Naive thymus-derived CD8-positive, alpha-beta T cell (primary cell): ENCODE data around the gene MYOM3. TPM values are rescaled to one million over a fixed set of nuclear protein-coding genes. Genes with fewer than 3 reads are reported as not detected.
"Not testable (repeated sequence)": the region's sequence is repeated elsewhere in the genome, so short reads cannot be mapped to it uniquely, and the experiment has no call there.

ENCODE experiments used
- ATAC-seq, 2 donors: fragments of 150-1000 bp; cut with Tn5 transposase in 1 of 2; sonication (Bioruptor Pico), chemical (Tn5 transposase) in 1 of 2; 1 replicate in 1 of 2; 2 replicates in 1 of 2; pipeline ENCODE4 v1.10.0; 2021; ENCODE audit warnings: mild to moderate bottlenecking in 2 of 2, moderate library complexity in 2 of 2
- POLR2A ChIA-PET: fragments of 350-600 bp; sonication (Branson Sonifier 250); formaldehyde crosslinking; loops from one replicate; lab custom pipeline; 2021; ENCODE audit warnings: antibody characterized with exemption; lab: Charles Lee
- DNase-seq, 10 donors: peaks; one replicate each; pipeline versions ENCODE4 v3.0.0 to v3.0.0-alpha.2; 2020 to 2022
- H3K27ac Mint-ChIP-seq, 10 donors: one replicate each; pipeline ENCODE4 v1.8.0; 2020 to 2022; ENCODE audit warnings: mild to moderate bottlenecking in 10 of 10, mixed read lengths in 10 of 10, moderate library complexity in 4 of 10, inconsistent platforms in 1 of 10
- H3K27me3 Mint-ChIP-seq, 5 donors: one replicate each; pipeline ENCODE4 v1.8.0; 2021 to 2022; ENCODE audit warnings: mixed read lengths in 5 of 5
- H3K36me3 Mint-ChIP-seq, 3 donors: one replicate each; pipeline ENCODE4 v1.8.0; 2020 to 2022; ENCODE audit warnings: mixed read lengths in 3 of 3, mild to moderate bottlenecking in 2 of 3, inconsistent platforms in 1 of 3
- H3K4me1 Mint-ChIP-seq, 4 donors: one replicate each; pipeline ENCODE4 v1.8.0; 2021 to 2022; ENCODE audit warnings: mixed read lengths in 4 of 4
- H3K4me3 Mint-ChIP-seq, 10 donors: one replicate each; pipeline ENCODE4 v1.8.0; 2020 to 2022; ENCODE audit warnings: mild to moderate bottlenecking in 10 of 10, mixed read lengths in 10 of 10, moderate library complexity in 6 of 10, inconsistent platforms in 1 of 10
- H3K9me3 Mint-ChIP-seq, 9 donors: one replicate each; pipeline ENCODE4 v1.8.0; 2020 to 2022; ENCODE audit warnings: mixed read lengths in 9 of 9, mild to moderate bottlenecking in 3 of 9, inconsistent platforms in 1 of 9, moderate library complexity in 1 of 9
- polyA plus RNA-seq, 3 donors: library from polyadenylated mRNA; unstranded; fragments of 300-500 nt; fragmentation: Illumina TruSeq; gene quantifications; one replicate each; pipeline ENCODE4 v1.2.3, GENCODE V29; 2021
- total RNA-seq, 8 experiments: library from RNA in 2 of 8; stranded (reverse) in 2 of 8; gene quantifications; one replicate each; pipeline ENCODE4 v1.2.3 and lab custom pipeline; 2021 to 2026

The MYOM3 gene
- total and polyA plus RNA-seq, 5 experiments from 2014 or later = not detected

DNA sequence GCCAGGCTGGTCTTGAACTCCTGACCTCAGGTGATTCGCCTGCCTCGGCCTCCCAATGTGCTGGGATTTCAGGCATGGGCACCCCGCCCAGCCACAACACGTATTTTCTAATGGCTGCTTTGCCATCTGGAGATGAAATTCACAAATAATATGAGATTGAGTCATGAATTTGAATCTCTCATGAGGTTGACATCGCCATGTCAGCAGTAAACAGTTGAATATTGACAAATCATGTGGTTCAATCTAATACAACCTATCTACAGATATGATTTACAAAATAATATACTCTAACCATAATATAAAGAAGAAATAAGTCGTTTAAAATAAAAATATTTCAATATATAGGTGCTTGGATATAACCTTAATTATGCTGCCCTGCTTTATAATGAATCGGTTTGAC lies 42.1 kb downstream of the MYOM3 start:
- Mint-ChIP-seq H3K27me3 (peaks cover 0 to 8% (median 0%) of the 10 kb centered on the region in 5 donors), H3K9me3 (no peaks in the 10 kb centered on the region), H3K4me1 (peaks cover 0 to 3% (median 2%) of the 10 kb centered on the region in 4 donors), H3K4me3 (no peak overlapping the region), H3K27ac (no peak overlapping the region), H3K36me3 (no peaks in the 10 kb centered on the region)
- POLR2A ChIA-PET = no interaction called here
- no peak for ATAC-seq
- DNase-seq = no peak

DNA sequence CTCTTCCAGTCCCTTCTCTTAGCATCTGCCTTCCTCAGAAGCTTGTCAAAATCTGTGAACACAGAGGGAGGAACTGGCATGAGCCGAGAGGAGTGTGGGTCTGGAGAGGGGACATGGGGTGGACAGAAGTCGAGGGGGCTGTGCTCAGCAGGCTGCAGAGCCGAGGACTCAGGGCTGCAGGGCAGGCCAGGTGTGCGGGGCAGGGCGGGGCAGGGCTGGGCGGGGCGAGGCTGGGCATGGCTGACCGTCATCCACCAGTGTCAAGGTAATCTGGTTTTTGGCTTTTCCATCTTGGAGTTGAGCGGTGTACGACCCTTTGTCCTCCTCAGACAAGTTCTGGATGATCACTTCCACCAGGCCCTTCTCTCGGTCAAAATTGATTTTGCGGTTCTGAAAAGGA lies 44.0 kb downstream of the MYOM3 start:
- peaks cover 0 to 8% (median 0%) of the 10 kb centered on the region in 5 donors for H3K27me3 Mint-ChIP-seq
- H3K27ac Mint-ChIP-seq = no peak overlapping the region
- H3K36me3 Mint-ChIP-seq = no peaks in the 10 kb centered on the region
- no peak for DNase-seq
- POLR2A ChIA-PET = no interaction called here
- no peak overlapping the region for H3K4me3 Mint-ChIP-seq
- peaks cover 0 to 3% (median 2%) of the 10 kb centered on the region in 4 donors for H3K4me1 Mint-ChIP-seq
- no peaks in the 10 kb centered on the region for H3K9me3 Mint-ChIP-seq
- ATAC-seq = no peak

DNA sequence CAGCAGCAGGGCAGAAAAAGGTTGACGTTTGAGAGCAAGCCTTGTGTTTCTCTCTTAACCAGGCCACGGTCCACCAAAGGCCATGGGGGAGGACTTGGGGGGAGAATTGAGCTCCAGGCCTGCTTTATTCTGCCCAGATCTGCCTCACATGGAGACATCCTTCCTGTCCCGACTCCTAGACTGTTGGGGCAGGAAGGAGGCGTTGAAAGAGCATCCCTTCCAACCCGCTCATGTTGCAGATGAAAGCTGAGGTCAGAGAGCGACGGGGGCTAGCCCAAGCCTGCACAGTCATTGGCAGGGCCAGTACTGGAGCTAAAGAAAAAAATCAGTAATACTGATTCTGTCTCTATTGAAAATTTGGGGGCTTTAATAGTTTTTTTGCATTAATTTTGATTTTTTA lies 46.6 kb downstream of the MYOM3 start:
- Mint-ChIP-seq H3K27ac (no peak overlapping the region), H3K36me3 (peaks cover 0 to 8% (median 0%) of the 10 kb centered on the region in 3 donors), H3K4me1 (peaks cover 0 to 3% (median 0%) of the 10 kb centered on the region in 4 donors), H3K9me3 (peaks cover 0 to 9% (median 3%) of the 10 kb centered on the region in 9 donors), H3K4me3 (no peak overlapping the region), H3K27me3 (peaks cover 0 to 5% (median 1%) of the 10 kb centered on the region in 5 donors)
- no peak for ATAC-seq
- no peak for DNase-seq
- POLR2A ChIA-PET = no interaction called here

DNA sequence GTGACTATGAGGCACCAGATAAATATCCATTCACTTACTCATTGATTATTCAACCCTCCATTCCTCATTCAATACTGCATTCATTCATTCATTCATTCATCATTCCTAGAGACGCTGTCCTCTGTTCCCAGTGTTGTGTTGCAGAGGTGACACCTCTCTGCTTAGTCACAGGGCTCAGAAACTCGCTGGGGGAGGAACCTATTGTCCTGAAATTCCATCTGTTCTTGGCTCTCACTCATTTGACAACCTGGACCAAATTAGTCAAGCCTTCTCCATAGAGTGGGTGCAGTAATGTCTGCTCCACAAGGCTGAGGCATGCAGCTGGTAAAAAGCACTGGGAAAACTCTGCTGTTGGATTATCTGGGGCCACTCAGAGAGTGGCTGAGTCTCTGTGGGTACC lies 49.7 kb downstream of the MYOM3 start:
- peaks cover 0 to 8% (median 0%) of the 10 kb centered on the region in 3 donors for H3K36me3 Mint-ChIP-seq
- no peak overlapping the region for H3K4me3 Mint-ChIP-seq
- POLR2A ChIA-PET = no interaction called here
- peaks cover 0 to 9% (median 3%) of the 10 kb centered on the region in 9 donors for H3K9me3 Mint-ChIP-seq
- DNase-seq (no peak), ATAC-seq (no peak)
- H3K4me1 Mint-ChIP-seq = peaks cover 0 to 2% (median 0%) of the 10 kb centered on the region in 4 donors
- peaks cover 0 to 8% (median 0%) of the 10 kb centered on the region in 5 donors for H3K27me3 Mint-ChIP-seq
- H3K27ac Mint-ChIP-seq = no peak overlapping the region

DNA sequence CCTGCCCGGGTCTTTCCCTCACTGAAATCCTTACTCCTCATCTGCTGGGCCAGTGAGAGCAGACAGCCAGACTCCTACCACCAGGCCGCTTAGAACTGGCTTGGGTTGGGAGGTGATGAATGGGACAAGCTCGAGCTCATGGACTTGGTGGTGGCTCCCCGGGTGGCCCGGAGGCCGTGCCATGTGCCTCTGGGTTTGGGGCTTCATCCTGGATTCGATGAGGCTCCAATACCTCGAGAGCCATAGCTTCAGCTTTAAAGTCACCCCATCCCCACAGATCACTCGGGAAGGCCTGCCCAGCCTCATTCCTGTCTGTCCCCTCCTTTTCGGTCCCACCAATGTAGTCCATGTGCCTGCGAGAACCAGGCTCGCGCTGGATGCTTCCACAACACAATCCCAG lies 51.5 kb downstream of the MYOM3 start:
- Mint-ChIP-seq H3K9me3 (peaks cover 0 to 9% (median 3%) of the 10 kb centered on the region in 9 donors), H3K36me3 (peaks cover 0 to 8% (median 0%) of the 10 kb centered on the region in 3 donors), H3K4me1 (peaks cover 0 to 2% (median 0%) of the 10 kb centered on the region in 4 donors), H3K27ac (no peak overlapping the region), H3K27me3 (peaks cover 0 to 8% (median 0%) of the 10 kb centered on the region in 5 donors), H3K4me3 (no peak overlapping the region)
- POLR2A ChIA-PET = no interaction called here
- DNase-seq (no peak), ATAC-seq (no peak)

DNA sequence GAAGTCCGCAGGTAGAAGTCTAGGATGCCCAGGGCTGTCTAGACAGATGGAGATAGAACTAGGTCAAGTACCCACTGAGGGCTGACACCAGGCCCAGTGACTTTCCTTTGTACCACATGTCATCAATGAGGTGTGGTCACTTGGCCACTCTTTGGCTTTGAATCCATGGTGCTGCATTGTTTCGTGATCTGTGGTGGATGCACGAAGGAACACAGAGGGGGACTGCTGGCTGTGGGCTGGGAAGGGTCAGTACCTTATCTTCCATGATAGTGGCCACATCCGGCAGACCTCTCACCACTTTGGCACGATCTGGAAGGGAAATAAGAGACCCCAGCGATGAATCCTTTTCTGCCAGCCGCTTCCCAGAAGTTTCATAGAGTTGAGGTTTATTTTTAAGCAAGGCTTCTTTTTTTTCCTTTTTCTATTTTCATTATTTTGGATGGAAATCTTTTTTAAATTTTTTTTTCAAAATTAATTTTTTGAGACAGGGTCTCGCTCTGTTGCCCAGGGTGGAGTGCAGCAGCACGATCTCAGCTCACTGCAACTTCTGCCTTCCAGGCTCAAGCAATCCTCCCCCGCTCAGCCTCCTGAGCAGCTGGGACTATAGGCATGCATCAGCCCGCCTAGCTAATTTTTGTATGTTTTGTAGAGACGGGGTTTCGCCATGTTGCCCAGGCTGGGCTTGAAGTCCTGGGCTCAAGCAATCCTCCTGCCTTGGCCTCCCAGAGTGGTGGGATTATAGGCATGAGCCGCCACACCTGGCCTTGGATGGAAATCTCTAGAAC lies 53.1 kb downstream of the MYOM3 start:
- DNase-seq (no peak), ATAC-seq (no peak)
- Mint-ChIP-seq H3K27ac (no peak overlapping the region), H3K4me1 (peaks cover 0 to 2% (median 0%) of the 10 kb centered on the region in 4 donors), H3K9me3 (peaks cover 0 to 9% (median 3%) of the 10 kb centered on the region in 9 donors), H3K36me3 (peaks cover 0 to 8% (median 0%) of the 10 kb centered on the region in 3 donors), H3K4me3 (no peak overlapping the region), H3K27me3 (peaks cover 0 to 8% (median 0%) of the 10 kb centered on the region in 5 donors)
- POLR2A ChIA-PET = no interaction called here

DNA sequence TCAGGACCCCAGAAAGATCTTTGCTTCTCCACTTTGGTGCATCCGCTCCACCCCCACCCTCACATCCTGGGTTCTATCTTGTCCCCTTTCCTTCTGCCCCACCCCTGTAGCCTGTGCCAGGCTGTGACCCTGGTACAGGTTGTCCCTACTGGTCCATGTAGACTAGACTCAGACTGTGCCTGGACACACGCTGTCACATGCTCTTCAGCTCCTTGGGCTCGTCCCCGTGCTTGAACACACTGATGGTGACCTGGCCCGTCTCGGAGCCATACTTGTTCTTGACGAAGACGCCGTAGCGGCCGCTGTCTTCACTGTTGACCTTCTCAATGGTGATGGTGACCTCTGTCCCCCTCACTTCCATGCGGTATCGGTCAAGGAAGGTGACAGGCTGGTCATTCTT lies 54.8 kb downstream of the MYOM3 start:
- DNase-seq (no peak), ATAC-seq (no peak)
- POLR2A ChIA-PET = no interaction called here
- Mint-ChIP-seq H3K4me1 (no peaks in the 10 kb centered on the region), H3K27me3 (peaks cover 0 to 4% (median 0%) of the 10 kb centered on the region in 5 donors), H3K9me3 (peaks cover 0 to 2% (median 0%) of the 10 kb centered on the region in 9 donors), H3K27ac (peak overlapping the region in 2 of 10 donors; percentile 17 to 35), H3K36me3 (peaks cover 0 to under 1% (median 0%) of the 10 kb centered on the region in 3 donors), H3K4me3 (no peak overlapping the region)

DNA sequence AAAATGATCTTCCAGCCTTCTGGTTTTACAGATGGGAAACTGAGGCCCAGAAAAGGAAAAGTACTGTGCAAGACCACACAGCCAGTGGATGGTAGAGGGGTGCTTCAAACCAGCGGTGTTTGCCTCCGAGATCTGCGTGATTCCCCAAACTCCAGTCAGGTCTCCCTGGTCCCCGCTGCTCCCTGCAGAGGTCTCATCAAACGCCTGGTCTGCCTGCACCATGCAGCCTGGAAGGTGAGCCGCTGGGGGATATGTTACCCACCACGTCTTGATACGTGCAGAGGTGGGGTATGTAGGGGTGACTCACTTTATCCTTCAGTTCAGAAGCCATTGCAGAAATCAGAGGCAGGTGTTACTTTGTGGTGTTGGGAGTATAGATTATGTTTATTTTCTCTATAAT lies 56.3 kb downstream of the MYOM3 start:
- Mint-ChIP-seq H3K36me3 (no peaks in the 10 kb centered on the region), H3K27me3 (peaks cover 0 to 4% (median 0%) of the 10 kb centered on the region in 5 donors), H3K4me3 (no peak overlapping the region), H3K9me3 (no peaks in the 10 kb centered on the region), H3K4me1 (no peaks in the 10 kb centered on the region), H3K27ac (peak overlapping the region in 1 of 10 donors; percentile 34)
- POLR2A ChIA-PET = no interaction called here
- DNase-seq (no peak), ATAC-seq (no peak)

DNA sequence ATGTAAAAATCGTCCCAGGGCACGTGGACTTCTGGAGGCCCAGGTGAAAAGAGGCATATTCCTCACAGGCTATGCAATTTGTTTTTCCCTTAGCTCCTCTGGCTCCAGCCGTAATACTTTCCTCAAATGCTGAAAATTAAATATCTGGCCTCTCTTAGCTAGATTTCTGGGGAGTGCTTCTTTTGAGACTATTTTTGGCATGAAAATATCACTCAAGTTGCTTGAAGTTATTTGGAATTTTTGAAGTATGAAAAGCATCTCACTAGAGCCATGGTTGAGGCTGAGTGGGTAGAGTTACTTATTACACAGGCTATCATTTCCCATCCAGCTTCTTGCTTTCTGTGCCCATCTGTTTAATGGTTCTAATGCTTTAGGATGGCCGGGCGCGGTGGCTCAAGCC lies 59.7 kb downstream of the MYOM3 start:
- Mint-ChIP-seq H3K9me3 (no peaks in the 10 kb centered on the region), H3K27me3 (peaks cover 0 to 2% (median 0%) of the 10 kb centered on the region in 5 donors)

DNA sequence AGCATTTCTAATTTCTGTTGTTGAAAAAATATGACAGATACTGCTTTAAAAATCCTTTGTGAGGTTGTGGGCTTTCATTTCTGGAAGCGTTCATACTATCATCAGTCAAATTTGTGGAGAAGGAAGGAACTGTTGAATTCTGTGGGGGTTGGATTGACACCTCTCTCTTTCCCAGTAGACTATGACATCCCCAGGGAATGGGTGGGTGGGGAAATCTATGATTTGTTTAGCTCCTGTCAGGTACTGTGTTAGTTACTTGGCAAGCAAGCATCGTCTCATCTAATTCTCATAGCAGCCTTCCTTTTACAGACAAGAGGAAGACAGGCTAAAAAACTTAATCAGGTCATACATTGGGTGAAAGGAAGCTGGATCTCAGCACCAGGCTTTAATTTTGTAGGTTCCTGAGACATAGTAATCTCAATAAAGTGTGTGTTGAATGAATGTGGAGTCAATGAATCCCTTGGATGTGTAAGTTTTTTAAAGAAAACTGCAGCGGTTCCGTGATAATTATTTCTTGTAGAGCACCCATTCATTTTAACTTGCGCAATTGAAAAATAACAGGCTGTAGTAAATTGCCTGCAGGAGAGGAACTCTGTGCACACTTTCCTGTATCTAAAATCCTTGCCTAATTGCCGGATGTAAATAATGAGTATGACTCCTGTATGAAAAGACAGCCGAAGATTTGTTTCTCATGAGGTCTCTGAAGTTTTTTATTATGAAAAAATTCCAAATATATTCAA lies 60.6 kb downstream of the MYOM3 start:
- H3K4me3 Mint-ChIP-seq = no peak overlapping the region
- ATAC-seq = no peak

More for the DNA sequence above, 59.7 kb downstream of the MYOM3 start:
- Mint-ChIP-seq H3K4me3 (no peak overlapping the region), H3K27ac (no peak overlapping the region), H3K4me1 (no peaks in the 10 kb centered on the region), H3K36me3 (no peaks in the 10 kb centered on the region)
- ATAC-seq (no peak), DNase-seq (no peak)
- POLR2A ChIA-PET = no interaction called here

DNA sequence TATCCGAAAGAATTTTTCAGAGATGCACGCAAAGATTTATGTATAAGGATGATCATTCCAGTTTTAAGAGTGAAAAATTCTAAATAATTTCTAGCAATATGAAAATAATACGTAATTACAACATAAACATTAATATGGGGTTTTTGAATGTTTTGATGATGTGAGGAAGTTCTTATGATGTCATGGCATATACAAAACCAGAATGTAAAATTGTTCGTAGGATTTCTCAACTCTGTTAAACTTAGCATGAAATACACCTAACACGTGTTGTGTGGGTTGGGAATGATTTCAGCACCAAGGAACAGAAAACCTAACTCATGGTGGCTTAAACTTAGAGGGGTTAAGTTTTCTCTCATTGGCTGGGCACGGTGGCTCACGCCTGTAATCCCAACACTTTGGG lies 62.2 kb downstream of the MYOM3 start:
- no peaks in the 10 kb centered on the region for H3K36me3 Mint-ChIP-seq
- no peak overlapping the region for H3K4me3 Mint-ChIP-seq
- H3K4me1 Mint-ChIP-seq = no peaks in the 10 kb centered on the region
- no peak for ATAC-seq
- no peaks in the 10 kb centered on the region for H3K9me3 Mint-ChIP-seq
- peaks cover 0 to 4% (median 0%) of the 10 kb centered on the region in 5 donors for H3K27me3 Mint-ChIP-seq
- POLR2A ChIA-PET = no interaction called here
- DNase-seq = no peak
- H3K27ac Mint-ChIP-seq = no peak overlapping the region

More for the DNA sequence above, 60.6 kb downstream of the MYOM3 start:
- H3K36me3 Mint-ChIP-seq = no peaks in the 10 kb centered on the region
- H3K4me1 Mint-ChIP-seq = no peaks in the 10 kb centered on the region
- POLR2A ChIA-PET = no interaction called here
- H3K27ac Mint-ChIP-seq = no peak overlapping the region
- peaks cover 0 to 4% (median 0%) of the 10 kb centered on the region in 5 donors for H3K27me3 Mint-ChIP-seq
- no peak for DNase-seq
- H3K9me3 Mint-ChIP-seq = no peaks in the 10 kb centered on the region

DNA sequence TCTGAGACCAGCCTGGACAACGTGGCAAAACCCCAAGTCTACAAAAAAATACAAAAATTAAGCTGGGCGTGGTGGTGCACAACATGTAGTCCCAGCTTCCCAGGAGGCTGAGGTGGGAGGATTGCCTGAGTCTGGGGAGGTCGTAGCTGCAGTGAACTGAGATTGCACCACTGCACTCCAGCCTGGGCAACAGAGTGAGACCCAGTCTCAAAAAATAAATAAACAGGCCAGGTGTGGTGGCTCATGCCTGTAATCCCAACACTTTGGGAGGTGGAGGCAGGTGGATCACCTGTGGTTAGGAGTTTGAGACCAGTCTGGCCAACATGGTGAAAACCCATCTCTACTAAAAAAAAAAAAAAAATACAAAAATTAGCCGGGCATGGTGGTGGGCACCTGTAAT lies 63.0 kb downstream of the MYOM3 start:
- not testable (repeated sequence) for DNase-seq, H3K36me3 Mint-ChIP-seq

More for the DNA sequence above, 63.0 kb downstream of the MYOM3 start:
- H3K4me3 Mint-ChIP-seq, H3K9me3 Mint-ChIP-seq, POLR2A ChIA-PET, H3K27ac Mint-ChIP-seq, ATAC-seq, H3K4me1 Mint-ChIP-seq, H3K27me3 Mint-ChIP-seq: not testable (repeated sequence)
